Measurements from ENCODE around the gene PEX3.

- TF ChIP-seq CTCF (IDR thresholded peaks at IDR 0.05 in 2 of 3, conservative IDR thresholded peaks at IDR 0.05 in 1 of 3; ENCODE audit: borderline replicate concordance in 1 of 3, insufficient read depth in 1 of 3, low read depth in 2 of 3, low read length in 2 of 3): no peak
- TF ChIP-seq YY1 (IDR thresholded peaks at IDR 0.05; ENCODE audit: extremely low read depth, insufficient replicate concordance, low read depth, low read length): no peak
These were observed 7.5 kb upstream of the PEX3 start for GRCh38 chr6:143443096-143443495.

All from HCT116 (cell line).